HG02938 (cell line): ENCODE measurements around the gene CACNA1S.
A peak's percentile ranks its signal among the peaks of the same experiment; 100 is the strongest.

Experiments
- ATAC-seq: cut with Tn5 transposase; IDR thresholded peaks from one replicate; pipeline ENCODE4 v1.9.1; 2021; ENCODE audit warnings: mild to moderate bottlenecking, moderate library complexity; ENCODE audit not compliant: unreplicated experiment

Gene CACNA1S

GRCh38 chr1:201066986-201067385, 45.2 kb downstream of the CACNA1S start:
- no peak for ATAC-seq

DNA sequence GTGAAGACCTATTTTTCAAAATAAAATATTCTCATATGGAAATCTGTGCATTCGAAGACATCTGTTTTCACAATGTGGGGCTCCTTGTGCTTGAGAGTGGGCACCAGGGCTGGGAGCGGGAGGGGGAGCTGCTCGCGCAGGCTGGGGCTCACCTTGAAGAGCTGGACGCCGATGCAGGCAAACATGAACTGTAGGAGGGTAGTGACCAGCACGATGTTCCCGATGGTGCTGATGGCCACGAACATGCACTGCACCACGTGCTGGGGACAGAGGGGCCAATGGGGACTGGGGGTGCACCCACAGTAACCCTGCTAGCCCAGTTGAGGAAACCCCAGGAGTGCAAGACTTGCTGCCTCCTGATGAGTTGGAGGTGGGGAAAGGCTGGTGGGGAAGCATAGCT, 46.5 kb downstream of the CACNA1S start:
- no peak for ATAC-seq

GRCh38 chr1:201064806-201065205, 47.4 kb downstream of the CACNA1S start:
- no peak for ATAC-seq

- ATAC-seq, result no peak
Observed at GRCh38 chr1:201063145-201063544, 49.1 kb downstream of the CACNA1S start.

- no peak for ATAC-seq
Observed at GRCh38 chr1:201062511-201063091, 49.6 kb downstream of the CACNA1S start.

DNA sequence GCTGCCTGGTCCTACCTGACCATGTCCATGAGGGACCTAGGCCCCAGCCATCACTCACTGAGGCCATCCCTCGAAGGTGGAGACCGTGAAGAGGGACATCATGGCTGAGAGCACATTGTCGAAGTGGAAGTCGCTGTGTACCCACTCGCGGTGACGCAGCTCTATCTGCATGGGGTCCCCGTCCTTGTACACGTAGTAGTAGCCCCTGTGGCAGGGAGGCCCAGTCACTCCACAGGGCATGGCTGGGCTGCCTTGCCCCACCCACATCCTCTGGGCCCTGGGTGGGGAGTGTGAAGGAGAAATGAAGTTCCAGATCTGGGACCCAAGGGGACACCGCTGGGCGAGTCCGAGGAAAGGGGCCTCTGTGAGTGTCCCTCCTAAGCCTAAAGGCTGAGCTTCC, 50.3 kb downstream of the CACNA1S start:
- ATAC-seq, result no peak

DNA sequence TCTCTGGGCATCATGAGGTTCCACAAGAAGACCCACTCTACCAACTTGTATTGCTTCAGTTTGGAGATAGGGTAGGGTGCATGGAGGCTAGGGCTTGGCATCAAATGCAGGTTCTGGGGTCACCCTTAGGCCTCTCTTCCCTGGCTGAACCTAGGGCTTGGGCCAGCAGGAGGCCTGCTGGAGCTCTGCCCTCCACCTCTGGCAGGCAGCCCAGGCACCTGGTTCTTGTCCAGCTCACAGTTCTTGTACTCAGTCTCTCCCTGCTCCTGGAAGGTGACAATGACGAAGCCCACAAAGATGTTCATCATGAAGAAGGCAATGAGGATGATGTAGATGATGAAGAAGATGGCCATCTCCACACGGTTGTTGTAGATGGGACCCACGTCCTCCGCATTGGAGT, 51.2 kb downstream of the CACNA1S start:
- ATAC-seq, result no peak

DNA sequence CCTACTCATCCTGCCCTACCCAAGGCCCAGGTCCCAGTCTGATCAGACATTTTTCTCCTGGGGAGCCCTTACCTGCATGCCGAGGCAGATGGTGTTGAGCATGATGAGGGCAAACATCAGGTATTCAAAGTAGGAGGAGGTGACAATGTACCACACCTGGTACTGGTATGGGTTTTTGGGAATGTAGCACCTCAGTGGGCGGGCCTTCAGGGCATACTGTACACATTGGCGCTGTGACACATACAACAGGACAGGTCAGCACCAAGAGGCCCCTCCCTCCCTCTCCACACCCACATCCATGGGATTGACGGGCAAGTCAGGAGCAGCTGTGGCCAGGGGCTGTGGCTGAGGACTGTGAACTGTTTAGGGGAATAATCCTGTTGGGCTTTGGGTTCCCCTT, 51.6 kb downstream of the CACNA1S start:
- no peak for ATAC-seq

DNA sequence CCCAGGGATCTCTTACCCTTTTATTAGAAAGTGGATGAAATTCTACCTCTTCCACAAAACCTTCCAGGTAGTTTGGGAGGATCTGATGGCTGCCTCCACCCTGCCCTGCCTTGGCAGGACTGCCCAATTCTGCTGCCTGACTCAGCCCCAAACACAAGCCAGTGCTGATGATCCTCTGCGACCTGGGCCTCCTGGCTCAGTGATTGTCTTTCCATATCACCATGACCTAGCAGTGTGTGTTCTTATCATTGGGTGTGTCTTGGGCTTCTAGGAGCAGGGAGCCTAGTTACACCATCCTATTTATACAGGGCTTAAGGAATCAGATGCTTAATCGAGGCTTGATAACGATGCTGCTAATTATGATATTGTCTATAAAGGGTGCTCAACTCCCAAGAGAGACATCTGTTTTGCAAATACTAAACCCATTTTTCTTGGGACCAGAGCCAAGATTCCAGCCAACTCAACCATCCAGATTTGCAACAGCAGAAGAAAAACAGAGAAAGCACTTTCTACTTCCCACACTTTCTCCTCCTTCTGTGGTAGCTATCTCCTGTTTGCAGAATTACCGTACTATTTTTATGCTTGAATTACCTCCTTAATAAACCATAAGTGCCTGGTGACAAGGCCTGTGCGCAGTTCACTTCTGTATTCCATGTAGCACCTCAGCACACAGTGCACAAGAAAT, 52.2 kb downstream of the CACNA1S start:
- ATAC-seq, result no peak

- ATAC-seq, result no peak
Observed at GRCh38 chr1:201059401-201059800, 52.8 kb downstream of the CACNA1S start.

- no peak for ATAC-seq
Observed at GRCh38 chr1:201054091-201054543, 58.1 kb downstream of the CACNA1S start.

DNA sequence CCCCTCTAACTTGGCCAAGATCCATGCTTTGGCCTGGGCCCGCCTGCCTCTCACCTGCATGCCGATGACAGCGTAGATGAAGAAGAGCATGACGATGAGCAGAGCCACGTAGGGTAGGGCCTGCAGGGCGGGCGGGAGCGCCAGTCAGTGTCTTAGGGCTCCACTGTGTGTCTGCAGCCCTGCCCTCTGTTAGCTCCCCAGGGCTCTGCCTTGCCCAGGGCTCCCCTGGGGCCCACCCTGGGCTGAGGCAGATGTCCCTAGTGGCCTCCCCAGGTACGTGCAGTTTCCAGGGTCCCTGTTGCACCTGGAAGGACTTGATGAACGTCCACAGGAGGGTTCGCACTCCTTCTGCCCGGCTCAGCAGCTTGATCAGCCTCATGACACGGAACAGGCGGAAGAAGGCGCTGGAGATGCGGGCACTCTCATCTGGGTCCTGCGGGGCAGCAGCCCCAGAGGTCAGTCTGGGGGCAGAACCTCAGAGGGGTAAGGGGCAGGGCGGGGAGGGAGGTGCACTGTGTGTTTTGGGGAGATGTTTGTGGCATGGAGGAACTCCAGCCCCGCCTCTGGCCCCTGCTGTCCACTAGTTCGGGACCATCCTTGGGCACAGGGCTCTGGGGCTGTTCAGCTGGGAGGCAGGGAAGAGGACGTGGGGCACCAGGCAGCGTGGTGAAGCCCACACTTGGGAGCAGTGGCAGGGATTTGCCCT, 58.9 kb downstream of the CACNA1S start:
- no peak for ATAC-seq

DNA sequence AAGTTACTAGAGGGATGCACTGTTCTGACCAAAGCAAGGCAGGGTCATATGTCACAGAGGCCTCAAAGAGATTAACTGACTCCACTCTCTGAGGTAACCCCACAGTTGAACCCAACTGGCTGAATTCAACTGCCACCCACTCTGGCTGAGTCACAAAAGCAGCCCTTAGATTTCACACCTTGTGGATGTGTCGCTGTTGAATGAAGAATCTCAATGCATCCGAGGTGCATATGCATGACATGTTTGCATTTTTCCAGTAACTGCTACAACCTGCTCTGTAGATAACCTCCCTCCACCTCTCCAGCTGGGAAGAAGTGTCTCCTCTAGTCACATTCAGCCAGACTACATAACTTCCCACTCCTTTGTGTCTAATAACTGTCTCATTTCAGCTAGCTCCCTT, 60.8 kb downstream of the CACNA1S start:
- ATAC-seq, result no peak

- no peak for ATAC-seq
Observed at GRCh38 chr1:201050515-201051277, 61.5 kb downstream of the CACNA1S start.

DNA sequence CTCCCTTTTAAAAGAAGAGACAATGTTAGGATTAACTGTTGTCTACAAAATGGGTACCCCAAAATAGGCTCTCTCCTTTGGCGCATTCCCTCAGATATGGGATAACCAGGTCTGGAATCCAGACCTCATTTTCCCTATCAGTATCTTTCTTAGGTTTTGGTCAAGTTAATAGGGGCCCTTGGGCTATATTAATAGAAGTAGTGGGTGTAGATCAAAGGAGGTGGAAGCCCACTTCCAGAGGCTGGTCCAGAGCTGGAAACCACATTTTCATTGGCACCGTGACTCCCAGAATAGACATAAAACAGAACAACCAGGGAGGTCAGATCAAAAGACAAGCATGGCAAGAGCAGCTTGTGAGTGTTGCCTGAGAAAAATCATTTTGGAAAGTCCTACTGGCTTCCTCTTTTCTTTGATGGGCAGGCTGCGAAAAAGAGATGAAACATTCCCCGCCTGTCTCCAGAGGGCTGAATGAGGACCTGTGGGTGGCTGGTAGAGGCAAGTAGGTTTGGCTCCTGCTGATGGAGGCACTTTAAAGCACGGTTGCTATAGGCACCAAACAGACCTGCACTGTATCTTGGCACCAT, 62.9 kb downstream of the CACNA1S start:
- no peak for ATAC-seq

GRCh38 chr1:201048521-201048920, 63.7 kb downstream of the CACNA1S start:
- ATAC-seq, result no peak

DNA sequence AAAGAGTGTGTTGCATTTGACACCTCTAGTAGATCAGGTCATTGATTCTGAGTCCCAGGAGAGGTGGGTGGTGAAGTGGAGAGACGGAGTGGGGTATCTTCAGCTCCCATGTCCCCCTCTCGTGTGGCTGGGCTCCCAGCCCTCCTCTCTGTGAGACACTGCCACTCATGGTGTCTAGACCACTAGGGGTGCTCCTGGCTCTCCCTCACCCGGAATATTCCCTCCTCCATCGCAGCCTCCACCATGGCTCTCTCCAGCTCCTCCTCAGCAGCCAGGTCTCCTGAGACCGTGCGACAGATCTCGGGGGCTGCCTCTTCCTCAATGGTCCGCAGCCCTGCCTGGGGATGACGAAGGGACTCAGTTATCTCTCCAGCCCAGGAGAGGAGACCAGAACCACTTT, 68.1 kb downstream of the CACNA1S start:
- no peak for ATAC-seq

DNA sequence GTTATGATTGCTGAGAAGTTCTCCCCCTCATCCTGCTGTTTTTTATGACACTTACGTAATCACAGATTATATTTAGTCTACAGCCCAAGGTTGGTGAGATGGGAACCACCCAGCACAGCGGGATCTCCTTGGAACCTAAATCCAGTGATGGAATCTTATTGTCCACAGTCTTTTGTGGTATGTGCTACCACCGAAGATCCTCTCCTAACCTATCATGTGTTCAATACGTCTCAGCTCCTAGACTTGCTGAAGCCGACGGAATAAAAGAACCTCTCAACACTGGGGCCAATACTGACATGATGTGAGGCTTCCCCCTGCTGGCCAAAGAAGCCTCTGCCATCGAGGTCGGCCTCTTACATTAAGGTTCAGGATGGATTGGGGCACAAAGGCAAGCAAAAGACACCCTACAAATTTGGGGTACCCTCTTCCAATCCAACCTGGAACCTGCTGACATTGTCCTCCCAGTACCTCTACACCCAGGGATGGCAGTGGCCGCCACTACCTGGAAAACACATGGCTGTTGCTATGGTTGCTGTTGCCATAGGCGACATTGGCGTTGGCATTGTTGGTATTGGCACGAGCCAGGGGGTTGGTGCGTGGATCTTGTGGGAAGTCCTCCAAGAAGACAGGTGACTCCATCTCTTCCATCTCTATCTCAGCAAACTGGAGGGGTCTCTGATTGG, 69.3 kb downstream of the CACNA1S start:
- ATAC-seq, result peak; percentile 61

DNA sequence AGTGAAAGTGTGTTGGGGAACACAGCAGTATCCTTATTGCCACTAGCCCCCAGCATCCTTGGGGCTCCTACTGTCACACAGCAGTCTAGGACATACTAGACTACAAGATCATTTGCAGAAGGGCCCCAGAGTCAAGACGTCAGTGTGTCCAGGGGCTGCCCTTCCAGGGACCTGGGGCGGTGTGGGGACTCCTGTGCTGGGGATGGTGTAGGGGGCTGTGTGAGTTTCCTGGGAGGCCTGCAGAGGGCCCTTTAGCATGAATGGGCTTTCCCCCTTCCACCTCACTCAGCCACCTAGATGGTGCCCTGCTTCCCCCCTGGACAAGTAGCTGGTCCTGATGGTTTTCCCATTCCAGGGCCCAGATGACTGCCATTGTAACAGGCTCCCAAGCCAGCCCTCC, 71.2 kb downstream of the CACNA1S start:
- no peak for ATAC-seq

DNA sequence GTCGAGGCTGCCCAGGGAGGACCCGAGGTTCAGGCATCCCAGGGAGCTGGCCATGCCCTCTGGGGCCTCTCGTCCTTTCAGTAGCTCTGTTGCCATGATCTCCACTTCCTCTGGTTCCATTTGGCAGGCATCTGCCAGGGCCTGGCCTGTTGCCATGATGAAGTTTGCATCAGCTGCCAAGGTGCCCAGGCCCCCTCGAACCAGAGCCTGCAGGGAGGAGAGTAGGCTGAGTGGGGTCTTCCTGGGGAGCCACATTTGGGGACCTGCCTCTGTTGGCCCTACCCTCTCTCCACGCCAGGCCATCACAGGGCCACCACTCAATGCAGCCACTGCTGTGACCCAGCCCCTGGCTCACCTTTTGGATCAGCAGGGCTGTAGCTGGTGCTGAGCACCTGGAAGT, 72.3 kb downstream of the CACNA1S start:
- no peak for ATAC-seq

GRCh38 chr1:201039418-201039817, 72.8 kb downstream of the CACNA1S start:
- no peak for ATAC-seq
